Lower leg skin (tissue), 3 donors: ENCODE results near the gene DNAI7.

ENCODE experiments used
- POLR2A ChIP-seq, 2 donors: fragments of 450-650 bp; IDR thresholded peaks; one replicate each; pipeline ENCODE4 v1.6.1; 2016 to 2017; ENCODE audit warnings: antibody characterized with exemption in 2 of 2, mild to moderate bottlenecking in 1 of 2, moderate library complexity in 1 of 2
- TF ChIP-seq, protein P1 (sequence below), 3 donors: fragments of 450-650 bp; IDR thresholded peaks; one replicate each; pipeline ENCODE4 v1.5.1; 2016; ENCODE audit warnings: antibody characterized with exemption in 3 of 3, mild to moderate bottlenecking in 3 of 3, moderate library complexity in 2 of 3

DNA sequence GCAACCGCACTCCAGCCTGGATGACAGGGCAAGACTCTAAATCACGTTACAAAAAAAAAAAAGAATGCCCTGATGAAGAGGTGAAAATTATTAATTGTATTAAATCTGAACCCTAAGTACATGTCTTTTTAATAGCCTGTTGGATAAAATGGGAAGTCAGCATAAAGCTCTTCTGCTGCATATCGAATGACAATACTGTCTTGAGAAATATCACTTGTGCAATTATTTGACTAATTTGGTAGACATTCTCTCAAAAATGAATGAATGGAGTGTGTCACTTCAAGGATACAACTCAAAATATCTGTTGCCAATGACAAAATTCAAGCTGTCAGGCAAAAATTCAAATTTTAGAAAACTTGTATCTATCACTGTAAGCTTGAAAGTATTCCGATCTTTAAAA is 38.9 kb downstream of the DNAI7 start:
- TF ChIP-seq, protein P1, sequence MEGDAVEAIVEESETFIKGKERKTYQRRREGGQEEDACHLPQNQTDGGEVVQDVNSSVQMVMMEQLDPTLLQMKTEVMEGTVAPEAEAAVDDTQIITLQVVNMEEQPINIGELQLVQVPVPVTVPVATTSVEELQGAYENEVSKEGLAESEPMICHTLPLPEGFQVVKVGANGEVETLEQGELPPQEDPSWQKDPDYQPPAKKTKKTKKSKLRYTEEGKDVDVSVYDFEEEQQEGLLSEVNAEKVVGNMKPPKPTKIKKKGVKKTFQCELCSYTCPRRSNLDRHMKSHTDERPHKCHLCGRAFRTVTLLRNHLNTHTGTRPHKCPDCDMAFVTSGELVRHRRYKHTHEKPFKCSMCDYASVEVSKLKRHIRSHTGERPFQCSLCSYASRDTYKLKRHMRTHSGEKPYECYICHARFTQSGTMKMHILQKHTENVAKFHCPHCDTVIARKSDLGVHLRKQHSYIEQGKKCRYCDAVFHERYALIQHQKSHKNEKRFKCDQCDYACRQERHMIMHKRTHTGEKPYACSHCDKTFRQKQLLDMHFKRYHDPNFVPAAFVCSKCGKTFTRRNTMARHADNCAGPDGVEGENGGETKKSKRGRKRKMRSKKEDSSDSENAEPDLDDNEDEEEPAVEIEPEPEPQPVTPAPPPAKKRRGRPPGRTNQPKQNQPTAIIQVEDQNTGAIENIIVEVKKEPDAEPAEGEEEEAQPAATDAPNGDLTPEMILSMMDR (IDR thresholded peaks at IDR 0.05) = no peak
- no peak for TF ChIP-seq POLR2A (IDR thresholded peaks at IDR 0.05)
